Measurements from ENCODE around the gene KCNIP4. TPM values are rescaled to one million over a fixed set of nuclear protein-coding genes. Genes with fewer than 3 reads are reported as not detected.

Gene KCNIP4
- total and polyA plus RNA-seq, 4 donors: not detected

GRCh38 chr4:20881658-20882057 lies 1066.9 kb downstream of the KCNIP4 start:
- H3K27me3 ChIP-seq (ENCODE audit: control insufficient read depth in 1 of 2, insufficient read depth in 2 of 2, low read length in 1 of 2): no peaks in the 10 kb centered on the region
- H3K4me1 ChIP-seq (ENCODE audit: control insufficient read depth in 1 of 2, insufficient read depth in 2 of 2, low read length in 2 of 2): no peaks in the 10 kb centered on the region
- H3K9me3 ChIP-seq (ENCODE audit: control insufficient read depth, low read length): peaks cover 2% of the 10 kb centered on the region
- H3K36me3 ChIP-seq (ENCODE audit: control insufficient read depth in 1 of 2, insufficient read depth in 2 of 2, low read length in 1 of 2): no peaks in the 10 kb centered on the region
- no peak overlapping the region for H3K4me3 ChIP-seq (ENCODE audit: low read length in 2 of 2)
- DNase-seq (no peak), ATAC-seq (ENCODE audit: low FRiP score) (no peak)
- intact Hi-C loops (cut with DNase I): no loop called here
- 81% methylated on average over 2 of the region's 2 CpGs for WGBS, 2 donors
- no peak overlapping the region for H3K27ac ChIP-seq (ENCODE audit: low read depth in 1 of 2, low read length in 2 of 2)

DNA sequence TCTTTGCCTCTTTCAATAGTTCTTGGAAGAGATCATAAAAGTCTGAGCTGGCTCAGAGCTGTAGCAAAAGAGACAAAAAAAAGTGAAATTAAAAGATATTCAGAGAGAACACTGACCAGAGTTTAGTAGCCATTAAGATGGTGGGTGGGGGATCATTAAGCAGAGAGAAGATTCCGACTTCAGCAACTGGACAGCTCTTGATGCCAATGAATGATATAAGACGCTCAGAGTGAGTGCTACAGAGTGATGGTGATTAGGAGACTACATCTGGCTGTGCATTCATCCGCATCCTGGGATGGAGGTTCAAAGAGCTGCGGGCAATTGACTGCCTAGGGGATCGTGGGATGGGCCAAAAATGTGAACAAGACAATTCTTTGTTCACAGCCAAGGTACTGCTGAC lies 1069.8 kb downstream of the KCNIP4 start:
- Histone ChIP-seq H3K4me3 (ENCODE audit: low read length in 2 of 2) (no peak overlapping the region), H3K9me3 (ENCODE audit: control insufficient read depth, low read length) (no peaks in the 10 kb centered on the region), H3K36me3 (ENCODE audit: control insufficient read depth in 1 of 2, insufficient read depth in 2 of 2, low read length in 1 of 2) (no peaks in the 10 kb centered on the region), H3K27me3 (ENCODE audit: control insufficient read depth in 1 of 2, insufficient read depth in 2 of 2, low read length in 1 of 2) (no peaks in the 10 kb centered on the region), H3K4me1 (ENCODE audit: control insufficient read depth in 1 of 2, insufficient read depth in 2 of 2, low read length in 2 of 2) (no peaks in the 10 kb centered on the region), H3K27ac (ENCODE audit: low read depth in 1 of 2, low read length in 2 of 2) (no peak overlapping the region)
- intact Hi-C loops (cut with DNase I): no loop called here
- no peak for ATAC-seq (ENCODE audit: low FRiP score)
- WGBS, 2 donors: 64 to 66% methylated on average over 5 of the region's 5 CpGs
- DNase-seq: no peak

- 59 to 77% methylated on average over 1 of the region's 1 CpG for WGBS, 2 donors
- Histone ChIP-seq H3K27me3 (ENCODE audit: control insufficient read depth in 1 of 2, insufficient read depth in 2 of 2, low read length in 1 of 2) (no peaks in the 10 kb centered on the region), H3K4me1 (ENCODE audit: control insufficient read depth in 1 of 2, insufficient read depth in 2 of 2, low read length in 2 of 2) (no peaks in the 10 kb centered on the region), H3K4me3 (ENCODE audit: low read length in 2 of 2) (no peak overlapping the region), H3K36me3 (ENCODE audit: control insufficient read depth in 1 of 2, insufficient read depth in 2 of 2, low read length in 1 of 2) (no peaks in the 10 kb centered on the region), H3K9me3 (ENCODE audit: control insufficient read depth, low read length) (no peaks in the 10 kb centered on the region), H3K27ac (ENCODE audit: low read depth in 1 of 2, low read length in 2 of 2) (no peak overlapping the region)
- ATAC-seq (ENCODE audit: low FRiP score) (no peak), DNase-seq (no peak)
- intact Hi-C loops (cut with DNase I): no loop called here
Observed at GRCh38 chr4:20870436-20870835, 1078.1 kb downstream of the KCNIP4 start.

DNA sequence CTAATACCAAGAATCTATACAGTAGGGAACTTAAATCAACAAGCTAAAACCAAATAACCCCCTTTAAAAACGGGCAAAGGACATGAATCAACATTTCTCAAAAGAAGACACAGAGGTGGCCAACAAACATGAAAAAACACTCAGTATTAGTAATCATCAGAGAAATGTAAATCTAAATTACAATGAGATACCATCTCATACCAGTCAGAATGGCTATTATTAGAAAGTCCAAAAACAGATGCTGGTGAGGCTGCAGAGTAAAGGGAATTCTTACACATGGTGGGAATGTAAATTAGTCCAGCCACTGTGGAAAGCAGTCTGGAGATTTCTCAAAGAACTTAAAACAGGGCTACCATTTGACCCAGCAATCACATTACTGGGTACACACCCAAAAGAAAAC lies 1080.5 kb downstream of the KCNIP4 start:
- DNase-seq: no peak
- no peak for ATAC-seq (ENCODE audit: low FRiP score)
- 17 to 28% methylated on average over 1 of the region's 1 CpG for WGBS, 2 donors

GRCh38 chr4:20860878-20861277 lies 1087.7 kb downstream of the KCNIP4 start:
- DNase-seq (no peak), ATAC-seq (ENCODE audit: low FRiP score) (no peak)
- Histone ChIP-seq H3K27ac (ENCODE audit: low read depth in 1 of 2, low read length in 2 of 2) (no peak overlapping the region), H3K27me3 (ENCODE audit: control insufficient read depth in 1 of 2, insufficient read depth in 2 of 2, low read length in 1 of 2) (no peaks in the 10 kb centered on the region), H3K4me1 (ENCODE audit: control insufficient read depth in 1 of 2, insufficient read depth in 2 of 2, low read length in 2 of 2) (no peaks in the 10 kb centered on the region), H3K9me3 (ENCODE audit: control insufficient read depth, low read length) (no peaks in the 10 kb centered on the region), H3K4me3 (ENCODE audit: low read length in 2 of 2) (no peak overlapping the region), H3K36me3 (ENCODE audit: control insufficient read depth in 1 of 2, insufficient read depth in 2 of 2, low read length in 1 of 2) (no peaks in the 10 kb centered on the region)
- intact Hi-C loops (cut with DNase I): no loop called here
- 34 to 35% methylated on average over 3 of the region's 3 CpGs for WGBS, 2 donors

More for the DNA sequence above, 1080.5 kb downstream of the KCNIP4 start:
- Histone ChIP-seq H3K27ac (ENCODE audit: low read depth in 1 of 2, low read length in 2 of 2) (no peak overlapping the region), H3K27me3 (ENCODE audit: control insufficient read depth in 1 of 2, insufficient read depth in 2 of 2, low read length in 1 of 2) (no peaks in the 10 kb centered on the region), H3K4me1 (ENCODE audit: control insufficient read depth in 1 of 2, insufficient read depth in 2 of 2, low read length in 2 of 2) (no peaks in the 10 kb centered on the region), H3K4me3 (ENCODE audit: low read length in 2 of 2) (no peak overlapping the region), H3K36me3 (ENCODE audit: control insufficient read depth in 1 of 2, insufficient read depth in 2 of 2, low read length in 1 of 2) (no peaks in the 10 kb centered on the region), H3K9me3 (ENCODE audit: control insufficient read depth, low read length) (no peaks in the 10 kb centered on the region)
- intact Hi-C loops (cut with DNase I): no loop called here

DNA sequence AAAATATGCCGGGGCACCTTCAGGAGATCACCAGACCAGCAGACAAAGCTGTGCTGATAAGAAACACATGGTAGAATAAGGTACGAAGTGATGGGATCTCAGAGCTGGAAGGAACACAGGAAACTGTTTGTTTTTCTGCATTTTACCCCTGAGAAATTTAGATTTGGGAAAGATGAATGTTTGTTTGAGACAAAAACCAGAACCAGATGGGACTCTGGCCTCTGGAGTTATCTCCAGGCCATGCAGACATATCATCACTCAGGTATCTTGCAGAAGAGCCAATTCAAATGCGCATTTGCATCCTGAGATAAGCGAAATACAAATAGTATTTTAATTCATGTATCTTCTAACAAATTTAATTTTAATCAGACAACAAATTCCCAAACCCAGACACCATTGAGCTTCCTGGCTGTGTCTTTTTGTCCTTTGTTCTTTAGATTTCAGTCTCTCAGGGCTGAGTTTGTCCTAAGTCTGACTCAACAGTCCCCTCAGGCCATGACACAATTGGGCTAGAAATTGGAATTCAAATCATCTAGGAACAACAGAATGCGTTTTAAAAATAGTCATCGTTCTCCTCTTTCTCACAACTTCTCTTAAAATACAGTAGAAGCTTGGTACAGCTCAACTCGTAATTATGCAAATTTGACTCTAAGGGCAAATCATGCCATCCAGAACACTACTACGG lies 1089.3 kb downstream of the KCNIP4 start:
- no peaks in the 10 kb centered on the region for H3K27me3 ChIP-seq (ENCODE audit: control insufficient read depth in 1 of 2, insufficient read depth in 2 of 2, low read length in 1 of 2)
- intact Hi-C loops (cut with DNase I): no loop called here
- ATAC-seq (ENCODE audit: low FRiP score) (no peak), DNase-seq (no peak)
- WGBS, 2 donors: 73 to 75% methylated on average over 8 of the region's 8 CpGs
- no peak overlapping the region for H3K4me3 ChIP-seq (ENCODE audit: low read length in 2 of 2)
- no peaks in the 10 kb centered on the region for H3K9me3 ChIP-seq (ENCODE audit: control insufficient read depth, low read length)
- no peak overlapping the region for H3K27ac ChIP-seq (ENCODE audit: low read depth in 1 of 2, low read length in 2 of 2)
- H3K36me3 ChIP-seq (ENCODE audit: control insufficient read depth in 1 of 2, insufficient read depth in 2 of 2, low read length in 1 of 2): no peaks in the 10 kb centered on the region
- H3K4me1 ChIP-seq (ENCODE audit: control insufficient read depth in 1 of 2, insufficient read depth in 2 of 2, low read length in 2 of 2): no peaks in the 10 kb centered on the region

- Histone ChIP-seq H3K4me1 (ENCODE audit: control insufficient read depth in 1 of 2, insufficient read depth in 2 of 2, low read length in 2 of 2) (no peaks in the 10 kb centered on the region), H3K4me3 (ENCODE audit: low read length in 2 of 2) (no peak overlapping the region), H3K36me3 (ENCODE audit: control insufficient read depth in 1 of 2, insufficient read depth in 2 of 2, low read length in 1 of 2) (no peaks in the 10 kb centered on the region), H3K27ac (ENCODE audit: low read depth in 1 of 2, low read length in 2 of 2) (no peak overlapping the region), H3K9me3 (ENCODE audit: control insufficient read depth, low read length) (no peaks in the 10 kb centered on the region), H3K27me3 (ENCODE audit: control insufficient read depth in 1 of 2, insufficient read depth in 2 of 2, low read length in 1 of 2) (no peaks in the 10 kb centered on the region)
- ATAC-seq (ENCODE audit: low FRiP score) (no peak), DNase-seq (no peak)
- intact Hi-C loops (cut with DNase I): no loop called here
- 77 to 78% methylated on average over 5 of the region's 5 CpGs for WGBS, 2 donors
Observed at GRCh38 chr4:20857081-20857480, 1091.5 kb downstream of the KCNIP4 start.

GRCh38 chr4:20847124-20847747 lies 1101.3 kb downstream of the KCNIP4 start:
- ATAC-seq (ENCODE audit: low FRiP score) (no peak), DNase-seq (no peak)
- Histone ChIP-seq H3K9me3 (ENCODE audit: control insufficient read depth, low read length) (peaks cover 4% of the 10 kb centered on the region), H3K4me3 (ENCODE audit: low read length in 2 of 2) (no peak overlapping the region), H3K27ac (ENCODE audit: low read depth in 1 of 2, low read length in 2 of 2) (no peak overlapping the region), H3K36me3 (ENCODE audit: control insufficient read depth in 1 of 2, insufficient read depth in 2 of 2, low read length in 1 of 2) (no peaks in the 10 kb centered on the region), H3K27me3 (ENCODE audit: control insufficient read depth in 1 of 2, insufficient read depth in 2 of 2, low read length in 1 of 2) (no peaks in the 10 kb centered on the region), H3K4me1 (ENCODE audit: control insufficient read depth in 1 of 2, insufficient read depth in 2 of 2, low read length in 2 of 2) (no peaks in the 10 kb centered on the region)
- 46 to 48% methylated on average over 2 of the region's 2 CpGs for WGBS, 2 donors
- intact Hi-C loops (cut with DNase I): no loop called here

- H3K27ac ChIP-seq (ENCODE audit: low read depth in 1 of 2, low read length in 2 of 2): no peak overlapping the region
- no peak for ATAC-seq (ENCODE audit: low FRiP score)
- H3K36me3 ChIP-seq (ENCODE audit: control insufficient read depth in 1 of 2, insufficient read depth in 2 of 2, low read length in 1 of 2): no peaks in the 10 kb centered on the region
- peaks cover 1% of the 10 kb centered on the region for H3K9me3 ChIP-seq (ENCODE audit: control insufficient read depth, low read length)
- DNase-seq: no peak
- intact Hi-C loops (cut with DNase I): no loop called here
- H3K27me3 ChIP-seq (ENCODE audit: control insufficient read depth in 1 of 2, insufficient read depth in 2 of 2, low read length in 1 of 2): no peaks in the 10 kb centered on the region
- 64 to 68% methylated on average over 4 of the region's 4 CpGs for WGBS, 2 donors
- no peak overlapping the region for H3K4me3 ChIP-seq (ENCODE audit: low read length in 2 of 2)
- no peaks in the 10 kb centered on the region for H3K4me1 ChIP-seq (ENCODE audit: control insufficient read depth in 1 of 2, insufficient read depth in 2 of 2, low read length in 2 of 2)
Observed at GRCh38 chr4:20844311-20844710, 1104.3 kb downstream of the KCNIP4 start.
